K562 (cell line): ENCODE results near the gene WDR86. TPM values are rescaled to one million over a fixed set of nuclear protein-coding genes. Genes with fewer than 3 reads are reported as not detected.

ENCODE experiments used
- ATAC-seq: fragments of 200-7000 bp; cut with Tn5 transposase; 3 replicates; pipeline ENCODE4 v1.9.1; 2020; ENCODE audit warnings: moderate library complexity
- BruUV-seq: library from RNA; stranded (reverse); fragments of 400-500 nt; replicated peaks from 2 replicates; lab custom pipeline; 2021; lab: Mats Ljungman, UMichigan
- CTCF ChIA-PET: fragments of 300-600 bp; formaldehyde crosslinking; extraction: SDS; loops from one replicate; lab custom pipeline; 2021; ENCODE audit warnings: low intra/inter-chr PET ratio; lab: Yijun Ruan, JAX
- POLR2A ChIA-PET: fragments of 300-600, 350-650 bp; sonication (Branson Sonifier 250); formaldehyde crosslinking; extraction: SDS; loops from one replicate; lab custom pipeline; 2021; ENCODE audit warnings: antibody characterized with exemption, inconsistent platforms; lab: Yijun Ruan, JAX
- DNase-seq, 4 experiments: peaks; one replicate each; pipeline versions ENCODE4 v3.0.0 to v3.0.0-alpha.2; 2011 to 2018; ENCODE audit warnings: low spot score in 3 of 4, mixed read lengths in 3 of 4; ENCODE audit errors: extremely low read depth in 1 of 4
- FAIRE-seq: peaks from 2 replicates; lab custom pipeline; 2011; peaks lifted over from hg19 to GRCh38; lab: Jason Lieb, UNC
- H2AFZ ChIP-seq: 2 replicates; pipeline ENCODE4 v1.6.0; 2011; ENCODE audit warnings: low read depth, low read length, control low read depth, inconsistent platforms
- H3K27ac ChIP-seq: fragments of 200-600 bp; 3 replicates; pipeline ENCODE4 v1.8.0; 2011; ENCODE audit warnings: low read depth, mild to moderate bottlenecking, control low read depth, inconsistent platforms, low read length, moderate library complexity, mixed read lengths; ENCODE audit errors: extremely low read depth
- H3K27me3 ChIP-seq, 2 experiments: fragments of 300-600 bp in 1 of 2; 2 replicates in 1 of 2; 3 replicates in 1 of 2; pipeline versions ENCODE4 v1.6.0 to v1.8.0; 2011; ENCODE audit warnings: inconsistent platforms in 2 of 2, low read length in 2 of 2, mild to moderate bottlenecking in 1 of 2, mixed read lengths in 1 of 2, moderate library complexity in 1 of 2; ENCODE audit not compliant: control insufficient read depth in 2 of 2, insufficient read depth in 2 of 2
- H3K36me3 ChIP-seq: fragments of 300-600 bp; 3 replicates; pipeline ENCODE4 v1.8.0; 2011; ENCODE audit warnings: mild to moderate bottlenecking, low read length, inconsistent platforms; ENCODE audit not compliant: control insufficient read depth, insufficient read depth
- H3K4me1 ChIP-seq, 2 experiments: fragments of 200-600 bp in 1 of 2; replicated peaks in 1 of 2; 2 replicates in 1 of 2; 3 replicates in 1 of 2; pipeline versions ENCODE4 v1.5.1 to v1.8.0; 2011; ENCODE audit warnings: inconsistent platforms in 2 of 2, low read length in 2 of 2, mild to moderate bottlenecking in 1 of 2, mixed read lengths in 1 of 2, moderate library complexity in 1 of 2; ENCODE audit not compliant: control insufficient read depth in 2 of 2, insufficient read depth in 2 of 2
- H3K4me2 ChIP-seq: 2 replicates; pipeline ENCODE4 v1.6.1; 2011; ENCODE audit warnings: low read length, control low read depth, inconsistent platforms, mixed read lengths; ENCODE audit not compliant: insufficient read depth
- H3K4me3 ChIP-seq: fragments of 200-600 bp; sonication (generic), shearing (Covaris generic); 2 replicates; pipeline ENCODE4 v1.5.1; 2016; ENCODE audit warnings: control low read depth, inconsistent platforms
- H3K79me2 ChIP-seq: fragments of 200-600 bp; 3 replicates; pipeline ENCODE4 v1.8.0; 2011; ENCODE audit warnings: low read length, inconsistent platforms; ENCODE audit not compliant: control insufficient read depth, insufficient read depth
- H3K9ac ChIP-seq, 2 experiments: 2 replicates each; pipeline versions ENCODE4 v1.6.0 to v1.6.1; 2011; ENCODE audit warnings: low read depth in 2 of 2, low read length in 2 of 2, control low read depth in 1 of 2, inconsistent platforms in 1 of 2, mild to moderate bottlenecking in 1 of 2, mixed read lengths in 1 of 2; ENCODE audit not compliant: insufficient read depth in 1 of 2
- H3K9me1 ChIP-seq: one replicate; pipeline ENCODE4 v1.6.0; 2011; ENCODE audit warnings: inconsistent platforms, mild to moderate bottlenecking, low read length, moderate library complexity; ENCODE audit not compliant: control insufficient read depth, insufficient read depth
- H3K9me3 ChIP-seq: replicated peaks from 2 replicates; pipeline ENCODE4 v1.5.1; 2011; ENCODE audit warnings: low read depth, low read length, inconsistent platforms; ENCODE audit not compliant: control insufficient read depth, insufficient read depth
- H4K20me1 ChIP-seq: replicated peaks from 2 replicates; pipeline ENCODE4 v1.6.1; 2011; ENCODE audit warnings: low read length, inconsistent platforms, mixed read lengths; ENCODE audit not compliant: control insufficient read depth, insufficient read depth
- ATF7 ChIP-seq: fragments of 450-650 bp; IDR thresholded peaks from 2 replicates; pipeline ENCODE4 v1.7.1; 2014; ENCODE audit warnings: mild to moderate bottlenecking, moderate library complexity
- NELFE ChIP-seq: IDR thresholded peaks from 2 replicates; pipeline ENCODE4 v1.6.1; 2011; ENCODE audit warnings: mild to moderate bottlenecking; ENCODE audit not compliant: insufficient read depth, insufficient read length
- NR4A1 ChIP-seq, 2 experiments: fragments of 250-450 bp in 1 of 2; fragments of 450-650 bp in 1 of 2; sonication (Bioruptor Pico) in 1 of 2; IDR thresholded peaks; 2 replicates each; pipeline versions ENCODE4 v1.4.0 to v1.6.1; 2016 to 2020; ENCODE audit warnings: mild to moderate bottlenecking in 2 of 2, missing compliant biosample characterization in 1 of 2, missing genetic modification characterization in 1 of 2, moderate library complexity in 1 of 2
- POLR2G ChIP-seq: fragments of 200-400 bp; formaldehyde crosslinking; IDR thresholded peaks from 2 replicates; pipeline ENCODE4 v1.6.1; 2017; ENCODE audit warnings: low read depth, mild to moderate bottlenecking, antibody characterized with exemption, low read length, moderate library complexity
- SPI1 ChIP-seq: IDR thresholded peaks from 2 replicates; pipeline ENCODE4 v1.6.1; 2011; ENCODE audit warnings: low read depth, low read length, control low read depth, borderline replicate concordance
- WGBS: fragments of 100-300 bp; shearing (Covaris generic); methylation state at CpG from one replicate; pipeline ENCODE4 v1.1.6; 2016; ENCODE audit warnings: low coverage, mixed read lengths; ENCODE audit not compliant: insufficient coverage; ENCODE audit errors: missing lambda C conversion rate; 5-methylcytosine and 5-hydroxymethylcytosine counted together
- in situ Hi-C: fragments of 300-500 bp; cut with MboI; formaldehyde crosslinking; loops from 4 replicates; pipeline ENCODE4 v1.15.0; 2018; ENCODE audit warnings: inconsistent platforms, mixed read lengths
- intact Hi-C: fragments of 100-400 bp; cut with micrococcal nuclease; formaldehyde crosslinking; loops from 2 replicates; pipeline ENCODE4 v1.14.2; 2022
- polyA plus RNA-seq, 8 experiments: library from polyadenylated mRNA; depleted of rRNA in 4 of 8; stranded (reverse) in 5 of 8; unstranded in 3 of 8; fragments of >200 nt; fragmentation: Nextera tagmentation in 2 of 8; fragmentation: Illumina TruSeq in 1 of 8; extraction: Ambion mirVana in 2 of 8; extraction: Trizol in 1 of 8; gene quantifications; 2 replicates each; pipeline versions ENCODE4 v1.2.1 to v1.2.3, GENCODE V29; 2011 to 2014; ENCODE audit warnings: inconsistent platforms in 1 of 8, missing spikeins in 1 of 8
- total RNA-seq, 7 experiments: library from RNA; depleted of rRNA in 6 of 7; stranded (reverse); fragments of >200 nt in 6 of 7; fragmentation: Illumina TruSeq in 2 of 7; extraction: Trizol in 2 of 7; gene quantifications; 2 replicates each; pipeline versions ENCODE4 v1.2.1 to v1.2.3, GENCODE V29; 2011 to 2021; ENCODE audit warnings: low replicate concordance in 1 of 7
- TF ChIP-seq, protein P1 (sequence below): fragments of 200-400 bp; formaldehyde crosslinking; IDR thresholded peaks from 2 replicates; pipeline ENCODE4 v1.6.1; 2017; ENCODE audit warnings: mild to moderate bottlenecking, low read depth, low read length, moderate library complexity
- TF ChIP-seq, protein P2 (sequence below), 3 experiments: fragments of 200-800 bp in 1 of 3; sonication (Bioruptor generic) in 1 of 3; sonication (generic) in 1 of 3; formaldehyde crosslinking in 1 of 3; IDR thresholded peaks; 2 replicates each; pipeline versions ENCODE4 v1.6.1 to v1.8.0; 2016 to 2022; ENCODE audit warnings: mild to moderate bottlenecking in 2 of 3, missing compliant biosample characterization in 2 of 3, missing genetic modification characterization in 2 of 3, missing genetic modification reagents in 1 of 3

Gene WDR86
- total and polyA plus RNA-seq, 9 of the 15 experiments (the other 6 are each of a cell fraction or from before 2014, with no cell fraction given): 0.24 TPM; not detected in 8

DNA sequence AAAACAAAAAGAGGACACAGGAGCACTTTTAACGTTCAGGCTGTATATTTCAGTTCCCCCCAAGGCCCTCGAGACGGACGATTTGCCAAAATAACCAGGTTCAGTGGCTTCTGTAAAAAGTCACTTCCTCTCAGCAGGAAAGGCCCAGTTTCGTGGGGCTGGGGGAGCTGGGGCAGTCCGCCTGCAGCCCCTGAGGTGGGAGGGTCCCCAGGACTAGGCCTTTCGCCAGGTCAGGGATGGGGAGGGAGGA is 28.8 kb downstream of the WDR86 start:
- CTCF ChIA-PET: interaction anchor here (0.6 kb wide), 1 partner anchor 13 kb away, joined by 3 read pairs; no protein-coding TSS in a partner anchor
- FAIRE-seq (no peak), DNase-seq (no peak), ATAC-seq (no peak)
- in situ Hi-C loops: no loop called here
- POLR2A ChIA-PET: interaction anchor here (1.3 kb wide), 1 partner anchor 13 kb away, joined by 3 read pairs; no protein-coding TSS in a partner anchor
- no peak overlapping the region for H3K9ac ChIP-seq
- BruUV-seq: no TSS peak
- peaks cover 18% of the 10 kb centered on the region; the same call in 1 of the 3 replicates for H3K36me3 ChIP-seq
- H3K79me2 ChIP-seq: no peaks in the 10 kb centered on the region
- no peaks in the 10 kb centered on the region for H3K9me1 ChIP-seq
- H3K4me2 ChIP-seq: no peak overlapping the region
- H2AFZ ChIP-seq: no peak overlapping the region
- no peak overlapping the region for H3K27ac ChIP-seq
- intact Hi-C loops: no loop called here
- no peaks in the 10 kb centered on the region for H3K9me3 ChIP-seq
- peaks cover 0 to 59% of the 10 kb centered on the region in 2 experiments; a peak in 3 of 5 replicates for H3K4me1 ChIP-seq
- peaks cover 8 to 41% of the 10 kb centered on the region in 2 experiments; a peak in 3 of 5 replicates for H3K27me3 ChIP-seq
- H4K20me1 ChIP-seq: 0 out of 2 replicates have a peak, but pooled peaks cover 5% of the 10 kb centered on the region
- TF ChIP-seq ATF7 (no peak), SPI1 (peak; percentile 37; the same call in 1 of the 2 replicates)
- TF ChIP-seq, all 486 proteins: peak for 1
- 50% methylated on average over 7 of the region's 7 CpGs for WGBS
- H3K4me3 ChIP-seq: no peak overlapping the region

DNA sequence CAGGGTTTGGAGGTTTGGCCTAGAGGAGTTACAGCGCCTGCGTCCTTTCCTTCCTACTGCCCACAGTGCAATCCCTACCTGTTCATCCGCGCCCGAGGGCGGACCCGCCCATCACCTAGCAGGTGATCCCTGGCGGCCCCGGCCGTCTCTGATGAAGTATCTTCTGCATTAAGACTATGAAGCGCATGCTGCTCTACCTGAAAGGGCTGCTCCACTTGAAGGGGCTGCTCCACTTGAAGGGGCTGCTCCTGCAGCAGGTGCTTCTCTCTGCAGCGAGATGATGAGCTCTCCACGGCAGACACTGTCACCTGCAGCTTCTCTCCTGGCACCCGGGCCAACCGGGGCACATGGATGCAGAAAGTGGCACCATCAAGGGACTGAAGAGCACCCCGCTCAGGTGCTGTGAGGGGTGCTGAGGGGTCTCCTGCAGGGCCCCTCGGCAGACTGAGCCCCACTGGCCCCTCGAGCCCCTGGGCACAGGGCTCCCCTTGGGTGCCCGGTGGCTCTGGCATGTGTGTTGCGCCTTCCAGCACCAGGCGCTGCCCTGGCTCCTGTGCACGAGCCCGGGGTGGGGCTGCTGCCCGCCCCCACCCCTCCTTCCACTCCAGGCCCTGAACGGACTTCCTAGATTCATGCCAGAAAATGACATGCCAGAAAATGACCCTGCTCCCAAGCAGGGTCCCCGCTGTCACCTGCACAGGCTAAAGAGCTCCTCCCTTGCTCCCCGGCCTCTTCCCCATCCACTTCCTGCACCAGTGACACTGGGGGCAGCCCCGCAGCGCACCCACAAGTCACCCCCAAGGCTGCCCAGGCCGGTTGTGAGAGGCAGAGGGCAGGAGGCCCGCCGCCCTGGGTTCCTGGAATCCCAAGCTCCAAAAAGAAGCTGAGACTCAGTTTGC is 29.4 kb downstream of the WDR86 start:
- CTCF ChIA-PET: interaction anchor here (0.6 to 1.1 kb wide), 2 partner anchors 12 to 16 kb away, joined by 3 read pairs; no protein-coding TSS in a partner anchor
- no peak overlapping the region; a peak in 1 of 4 replicates for H3K9ac ChIP-seq
- peak; percentile 3; the same call in 1 of the 2 replicates for TF ChIP-seq POLR2G
- TF ChIP-seq, protein P1, sequence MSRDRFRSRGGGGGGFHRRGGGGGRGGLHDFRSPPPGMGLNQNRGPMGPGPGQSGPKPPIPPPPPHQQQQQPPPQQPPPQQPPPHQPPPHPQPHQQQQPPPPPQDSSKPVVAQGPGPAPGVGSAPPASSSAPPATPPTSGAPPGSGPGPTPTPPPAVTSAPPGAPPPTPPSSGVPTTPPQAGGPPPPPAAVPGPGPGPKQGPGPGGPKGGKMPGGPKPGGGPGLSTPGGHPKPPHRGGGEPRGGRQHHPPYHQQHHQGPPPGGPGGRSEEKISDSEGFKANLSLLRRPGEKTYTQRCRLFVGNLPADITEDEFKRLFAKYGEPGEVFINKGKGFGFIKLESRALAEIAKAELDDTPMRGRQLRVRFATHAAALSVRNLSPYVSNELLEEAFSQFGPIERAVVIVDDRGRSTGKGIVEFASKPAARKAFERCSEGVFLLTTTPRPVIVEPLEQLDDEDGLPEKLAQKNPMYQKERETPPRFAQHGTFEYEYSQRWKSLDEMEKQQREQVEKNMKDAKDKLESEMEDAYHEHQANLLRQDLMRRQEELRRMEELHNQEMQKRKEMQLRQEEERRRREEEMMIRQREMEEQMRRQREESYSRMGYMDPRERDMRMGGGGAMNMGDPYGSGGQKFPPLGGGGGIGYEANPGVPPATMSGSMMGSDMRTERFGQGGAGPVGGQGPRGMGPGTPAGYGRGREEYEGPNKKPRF: no peak
- TF ChIP-seq NR4A1 (CRISPR knock-in tag; IDR thresholded peaks at IDR 0.05): no peak
- TF ChIP-seq NR4A1 (tag; IDR thresholded peaks at IDR 0.05): no peak
- no peak for TF ChIP-seq NELFE
- TF ChIP-seq, protein P2, sequence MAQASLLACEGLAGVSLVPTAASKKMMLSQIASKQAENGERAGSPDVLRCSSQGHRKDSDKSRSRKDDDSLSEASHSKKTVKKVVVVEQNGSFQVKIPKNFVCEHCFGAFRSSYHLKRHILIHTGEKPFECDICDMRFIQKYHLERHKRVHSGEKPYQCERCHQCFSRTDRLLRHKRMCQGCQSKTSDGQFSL (CRISPR knock-in tag; IDR thresholded peaks at IDR 0.05): no peak
- TF ChIP-seq, protein P2 (tag; IDR thresholded peaks at IDR 0.05): no peak

More for the DNA sequence above, 29.4 kb downstream of the WDR86 start:
- Histone ChIP-seq H3K4me1 (peaks cover 0 to 53% of the 10 kb centered on the region in 2 experiments; a peak in 3 of 5 replicates), H4K20me1 (0 out of 2 replicates have a peak, but pooled peaks cover 5% of the 10 kb centered on the region), H3K27me3 (peaks cover 8 to 35% of the 10 kb centered on the region in 2 experiments; a peak in 3 of 5 replicates), H3K9me1 (no peaks in the 10 kb centered on the region), H3K4me2 (no peak overlapping the region), H2AFZ (no peak overlapping the region), H3K9me3 (no peaks in the 10 kb centered on the region), H3K27ac (no peak overlapping the region), H3K79me2 (no peaks in the 10 kb centered on the region), H3K36me3 (peaks cover 23% of the 10 kb centered on the region; the same call in 1 of the 3 replicates), H3K4me3 (no peak overlapping the region)
- DNase-seq: no peak
- FAIRE-seq: no peak
- WGBS: 68% methylated on average over 32 of the region's 32 CpGs
- in situ Hi-C loops (no loop called here), intact Hi-C loops (no loop called here)
- POLR2A ChIA-PET: interaction anchor here (0.6 to 1.3 kb wide), 2 partner anchors 9 to 13 kb away, joined by 3 read pairs; no protein-coding TSS in a partner anchor
- no peak for ATAC-seq
- no TSS peak for BruUV-seq
